T-helper 2 cell treated with Interferon-gamma antibody and Interleukin-4, amounts not matched to agents 100 ng/mL and 5 ng/mL, for 36 hours (primary cell): Measurements from ENCODE around the gene HSPA6. TPM values are rescaled to one million over a fixed set of nuclear protein-coding genes. Genes with fewer than 3 reads are reported as not detected.
"Not testable (repeated sequence)": the region's sequence is repeated elsewhere in the genome, so short reads cannot be mapped to it uniquely, and the experiment has no call there.

ENCODE experiments used
- intact Hi-C: fragments of 100-400 bp; cut with micrococcal nuclease; formaldehyde crosslinking; loops from one replicate; pipeline ENCODE4 v1.15.1; 2023
- total RNA-seq: library from RNA; stranded (reverse); gene quantifications from 2 replicates; pipeline ENCODE4 v1.2.3, GENCODE V29; 2022

HSPA6 gene
- total RNA-seq, 1 donor from 2014 or later = 3.7 TPM

- intact Hi-C loops = loop anchor here (1.0 to 2.0 kb wide), 2 partner anchors 8 to 81 kb away; no protein-coding TSS in a partner anchor
These were observed 7.8 kb downstream of the HSPA6 start for GRCh38 chr1:161531986-161532643.

GRCh38 chr1:161532644-161533567, 8.6 kb downstream of the HSPA6 start:
- intact Hi-C loops = not testable (repeated sequence)

- intact Hi-C loops = not testable (repeated sequence)
These were observed 12.8 kb downstream of the HSPA6 start for GRCh38 chr1:161537068-161537669.

GRCh38 chr1:161538925-161539479, 14.7 kb downstream of the HSPA6 start:
- intact Hi-C loops = not testable (repeated sequence)

- intact Hi-C loops = loop anchor here (1.0 to 10.0 kb wide), 6 partner anchors 9 to 209 kb away; partner anchors contain the start of gene DUSP12
These were observed 15.6 kb downstream of the HSPA6 start for GRCh38 chr1:161539731-161540569.

GRCh38 chr1:161540570-161540960, 16.2 kb downstream of the HSPA6 start:
- intact Hi-C loops = loop anchor here (1.0 to 10.0 kb wide), 6 partner anchors 9 to 208 kb away; partner anchors contain the start of gene DUSP12

GRCh38 chr1:161542091-161542559, 17.8 kb downstream of the HSPA6 start:
- intact Hi-C loops = loop anchor here (5.0 to 10.0 kb wide), 3 partner anchors 57 to 185 kb away; no protein-coding TSS in a partner anchor

- intact Hi-C loops = loop anchor here (5.0 to 10.0 kb wide), 3 partner anchors 58 to 184 kb away; no protein-coding TSS in a partner anchor
These were observed 18.8 kb downstream of the HSPA6 start for GRCh38 chr1:161543125-161543524.

GRCh38 chr1:161545005-161545731, 20.8 kb downstream of the HSPA6 start:
- intact Hi-C loops = loop anchor here (10.0 kb wide), 1 partner anchor 60 kb away; no protein-coding TSS in a partner anchor

GRCh38 chr1:161547995-161548741, 23.8 kb downstream of the HSPA6 start:
- intact Hi-C loops = loop anchor here (10.0 kb wide), 1 partner anchor 63 kb away; no protein-coding TSS in a partner anchor

- intact Hi-C loops = loop anchor here (10.0 kb wide), 1 partner anchor 64 kb away; no protein-coding TSS in a partner anchor
These were observed 24.5 kb downstream of the HSPA6 start for GRCh38 chr1:161548749-161549406.

- intact Hi-C loops = loop anchor here (10.0 kb wide), 1 partner anchor 65 kb away; no protein-coding TSS in a partner anchor
These were observed 25.3 kb downstream of the HSPA6 start, which contains the start of gene FCGR3A for GRCh38 chr1:161549652-161550051. Gene FCGR3A, minus strand, starts transcription at chr1:161549818. Its CDS starts 82 bp downstream, at chr1:161549736.

GRCh38 chr1:161550942-161551341, 26.6 kb downstream of the HSPA6 start:
- intact Hi-C loops = not testable (repeated sequence)

- intact Hi-C loops = not testable (repeated sequence)
These were observed 29.3 kb downstream of the HSPA6 start for GRCh38 chr1:161553631-161554030.

- intact Hi-C loops = not testable (repeated sequence)
These were observed 30.0 kb downstream of the HSPA6 start for GRCh38 chr1:161554340-161554739.

- intact Hi-C loops = not testable (repeated sequence)
These were observed 30.6 kb downstream of the HSPA6 start for GRCh38 chr1:161554815-161555417.

- intact Hi-C loops = not testable (repeated sequence)
These were observed 31.8 kb downstream of the HSPA6 start for GRCh38 chr1:161556143-161556542.
